NB4 (cell line): ENCODE measurements around the gene TIAM2.

ENCODE experiments used
- CTCF ChIP-seq: IDR thresholded peaks from one replicate; pipeline ENCODE4 v1.5.1; 2012; ENCODE audit warnings: low read depth, low read length
- POLR2A ChIP-seq: IDR thresholded peaks from 2 replicates; pipeline ENCODE4 v1.6.1; 2011; ENCODE audit warnings: mild to moderate bottlenecking; ENCODE audit not compliant: insufficient read length; ENCODE audit errors: extremely low read depth

- TF ChIP-seq CTCF (no peak), POLR2A (no peak)
Measured at GRCh38 chr6:155244434-155244833, 249.3 kb downstream of the TIAM2 start.
